HepG2 (cell line): ENCODE measurements around the gene CTSV. TPM values are rescaled to one million over a fixed set of nuclear protein-coding genes. Genes with fewer than 3 reads are reported as not detected.

Experiments
- ARNTL ChIP-seq: sonication (generic); formaldehyde crosslinking; IDR thresholded peaks from 2 replicates; pipeline ENCODE4 v1.4.0; 2020; ENCODE audit warnings: mild to moderate bottlenecking, missing genetic modification reagents
- HDAC2 ChIP-seq: sonication (generic); formaldehyde crosslinking; IDR thresholded peaks from 2 replicates; pipeline ENCODE4 v1.4.0; 2020; ENCODE audit warnings: missing genetic modification reagents
- MTF1 ChIP-seq: sonication (generic); formaldehyde crosslinking; IDR thresholded peaks from 2 replicates; pipeline ENCODE4 v1.5.0; 2020; ENCODE audit warnings: missing genetic modification reagents
- NBN ChIP-seq: fragments of 450-650 bp; conservative IDR thresholded peaks from 2 replicates; pipeline ENCODE4 v1.6.1; 2017
- REXO4 ChIP-seq: sonication (generic); formaldehyde crosslinking; IDR thresholded peaks from 2 replicates; pipeline ENCODE4 v1.8.0; 2022; ENCODE audit warnings: missing genetic modification reagents, mild to moderate bottlenecking, borderline replicate concordance
- SAFB2 ChIP-seq: sonication (generic); formaldehyde crosslinking; IDR thresholded peaks from 2 replicates; pipeline ENCODE4 v1.5.1; 2020; ENCODE audit warnings: missing genetic modification reagents, low read depth, mild to moderate bottlenecking, borderline replicate concordance
- SIN3A ChIP-seq: IDR thresholded peaks from 2 replicates; pipeline ENCODE4 v1.6.1; 2011; ENCODE audit warnings: low read depth, mild to moderate bottlenecking, control low read depth, low read length, borderline replicate concordance
- ZFY ChIP-seq: sonication (generic); formaldehyde crosslinking; IDR thresholded peaks from 2 replicates; pipeline ENCODE4 v1.4.0; 2020; ENCODE audit warnings: missing genetic modification reagents
- ZNF737 ChIP-seq: sonication (generic); formaldehyde crosslinking; IDR thresholded peaks from 2 replicates; pipeline ENCODE4 v1.5.0; 2020; ENCODE audit warnings: missing genetic modification reagents, mild to moderate bottlenecking, borderline replicate concordance
- ZNF782 ChIP-seq: sonication (generic); formaldehyde crosslinking; IDR thresholded peaks from 2 replicates; pipeline ENCODE4 v1.4.0; 2020; ENCODE audit warnings: missing genetic modification reagents, mild to moderate bottlenecking, borderline replicate concordance
- polyA plus RNA-seq, 8 experiments: library from polyadenylated mRNA; depleted of rRNA in 3 of 8; stranded (reverse) in 7 of 8; unstranded in 1 of 8; fragments of >200 nt; fragmentation: Illumina TruSeq in 4 of 8; extraction: Trizol in 4 of 8; gene quantifications; 2 replicates each; pipeline versions ENCODE4 v1.2.1 to v1.2.3, GENCODE V29; 2011 to 2016; ENCODE audit warnings: low read depth in 4 of 8, missing spikeins in 1 of 8, mixed read lengths in 1 of 8; ENCODE audit not compliant: insufficient read depth in 1 of 8
- total RNA-seq, 5 experiments: library from RNA; depleted of rRNA; stranded (reverse); fragments of >200 nt; fragmentation: Illumina TruSeq; extraction: Trizol; gene quantifications; 2 replicates each; pipeline ENCODE4 v1.2.3, GENCODE V29; 2016; ENCODE audit warnings: low read depth in 1 of 5
- TF ChIP-seq, protein P1 (sequence below): IDR thresholded peaks from 2 replicates; pipeline ENCODE4 v1.4.0; 2020; ENCODE audit warnings: mild to moderate bottlenecking, missing genetic modification reagents
- TF ChIP-seq, protein P2 (sequence below): sonication (generic); formaldehyde crosslinking; IDR thresholded peaks from 2 replicates; pipeline ENCODE4 v1.4.0; 2020; ENCODE audit warnings: missing genetic modification reagents, borderline replicate concordance
- TF ChIP-seq, protein P3 (sequence below): IDR thresholded peaks from 2 replicates; pipeline ENCODE4 v1.6.1; 2012; ENCODE audit warnings: inconsistent platforms
- TF ChIP-seq, protein P4 (sequence below): sonication (generic); formaldehyde crosslinking; IDR thresholded peaks from 2 replicates; pipeline ENCODE4 v1.4.0; 2020; ENCODE audit warnings: missing genetic modification reagents
- TF ChIP-seq, protein P5 (sequence below): sonication (generic); formaldehyde crosslinking; IDR thresholded peaks from 2 replicates; pipeline ENCODE4 v1.4.0; 2020; ENCODE audit warnings: missing genetic modification reagents, borderline replicate concordance

Gene CTSV
- total and polyA plus RNA-seq, 2 of the 13 experiments (the other 11 are each of a cell fraction or from before 2014, with no cell fraction given), result 10.6 to 12.6 TPM

DNA sequence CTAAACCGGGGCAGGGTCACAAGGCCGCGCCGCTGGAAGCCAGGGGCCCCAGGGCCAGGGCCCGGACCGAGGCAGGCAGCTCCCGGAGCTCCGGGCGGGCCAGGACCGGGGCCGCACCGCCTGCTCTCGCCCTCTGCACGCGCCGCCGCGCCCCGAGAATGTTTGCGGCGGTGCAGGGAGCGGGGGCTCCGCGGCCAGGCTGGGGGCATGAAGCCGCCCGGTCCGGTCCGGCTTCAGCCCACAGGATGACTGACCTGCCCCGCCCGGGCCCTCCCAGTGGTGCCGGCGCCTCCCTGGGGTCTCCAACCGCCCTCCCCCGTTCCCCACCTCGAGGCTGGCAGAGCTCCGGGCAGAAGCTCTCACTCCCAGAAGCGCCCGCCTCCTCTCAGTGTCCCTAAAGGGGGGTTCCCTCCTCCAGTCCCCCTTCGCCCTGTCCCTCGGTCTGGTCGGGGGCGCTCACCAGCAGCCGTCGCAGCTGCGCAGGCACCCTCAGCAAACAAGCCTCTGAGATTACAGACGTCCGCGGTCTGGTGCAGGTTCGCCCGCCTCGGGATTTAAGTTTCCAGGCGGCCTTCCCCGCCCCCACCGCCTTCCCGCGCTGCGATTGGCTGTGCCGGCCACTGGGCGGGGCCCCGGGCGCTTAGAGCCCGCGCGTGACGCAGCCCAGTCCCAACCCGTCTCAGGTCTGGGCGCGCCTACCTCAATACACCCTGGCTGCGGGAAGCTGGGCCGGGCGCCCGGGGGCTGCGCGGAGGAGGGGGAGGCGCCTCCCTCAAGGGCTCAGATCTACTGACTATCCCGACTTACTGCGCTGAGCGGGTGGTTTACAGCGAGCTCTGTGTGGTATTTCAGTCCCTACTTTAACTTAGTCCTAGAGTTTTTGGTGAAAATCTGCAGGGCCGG, at the start of gene CTSV (continued):
- TF ChIP-seq, protein P1, sequence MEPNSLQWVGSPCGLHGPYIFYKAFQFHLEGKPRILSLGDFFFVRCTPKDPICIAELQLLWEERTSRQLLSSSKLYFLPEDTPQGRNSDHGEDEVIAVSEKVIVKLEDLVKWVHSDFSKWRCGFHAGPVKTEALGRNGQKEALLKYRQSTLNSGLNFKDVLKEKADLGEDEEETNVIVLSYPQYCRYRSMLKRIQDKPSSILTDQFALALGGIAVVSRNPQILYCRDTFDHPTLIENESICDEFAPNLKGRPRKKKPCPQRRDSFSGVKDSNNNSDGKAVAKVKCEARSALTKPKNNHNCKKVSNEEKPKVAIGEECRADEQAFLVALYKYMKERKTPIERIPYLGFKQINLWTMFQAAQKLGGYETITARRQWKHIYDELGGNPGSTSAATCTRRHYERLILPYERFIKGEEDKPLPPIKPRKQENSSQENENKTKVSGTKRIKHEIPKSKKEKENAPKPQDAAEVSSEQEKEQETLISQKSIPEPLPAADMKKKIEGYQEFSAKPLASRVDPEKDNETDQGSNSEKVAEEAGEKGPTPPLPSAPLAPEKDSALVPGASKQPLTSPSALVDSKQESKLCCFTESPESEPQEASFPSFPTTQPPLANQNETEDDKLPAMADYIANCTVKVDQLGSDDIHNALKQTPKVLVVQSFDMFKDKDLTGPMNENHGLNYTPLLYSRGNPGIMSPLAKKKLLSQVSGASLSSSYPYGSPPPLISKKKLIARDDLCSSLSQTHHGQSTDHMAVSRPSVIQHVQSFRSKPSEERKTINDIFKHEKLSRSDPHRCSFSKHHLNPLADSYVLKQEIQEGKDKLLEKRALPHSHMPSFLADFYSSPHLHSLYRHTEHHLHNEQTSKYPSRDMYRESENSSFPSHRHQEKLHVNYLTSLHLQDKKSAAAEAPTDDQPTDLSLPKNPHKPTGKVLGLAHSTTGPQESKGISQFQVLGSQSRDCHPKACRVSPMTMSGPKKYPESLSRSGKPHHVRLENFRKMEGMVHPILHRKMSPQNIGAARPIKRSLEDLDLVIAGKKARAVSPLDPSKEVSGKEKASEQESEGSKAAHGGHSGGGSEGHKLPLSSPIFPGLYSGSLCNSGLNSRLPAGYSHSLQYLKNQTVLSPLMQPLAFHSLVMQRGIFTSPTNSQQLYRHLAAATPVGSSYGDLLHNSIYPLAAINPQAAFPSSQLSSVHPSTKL (CRISPR knock-in tag), result peak; percentile 4; the same call in 1 of the 2 replicates
- TF ChIP-seq SAFB2 (CRISPR knock-in tag) (peak; percentile 34; the same call in 1 of the 2 replicates), SIN3A (peak; percentile 70; the same call in 1 of the 2 replicates), ARNTL (no peak; the same call in 1 of the 2 replicates), ZNF782 (CRISPR knock-in tag) (0 out of 2 replicates have a peak, but pooled peaks have one; percentile 39), REXO4 (CRISPR knock-in tag) (no peak), MTF1 (CRISPR knock-in tag) (no peak), NBN (no peak), HDAC2 (CRISPR knock-in tag) (no peak), ZNF737 (CRISPR knock-in tag) (no peak), ZFY (CRISPR knock-in tag) (peak; percentile 68)
- TF ChIP-seq, protein P2, sequence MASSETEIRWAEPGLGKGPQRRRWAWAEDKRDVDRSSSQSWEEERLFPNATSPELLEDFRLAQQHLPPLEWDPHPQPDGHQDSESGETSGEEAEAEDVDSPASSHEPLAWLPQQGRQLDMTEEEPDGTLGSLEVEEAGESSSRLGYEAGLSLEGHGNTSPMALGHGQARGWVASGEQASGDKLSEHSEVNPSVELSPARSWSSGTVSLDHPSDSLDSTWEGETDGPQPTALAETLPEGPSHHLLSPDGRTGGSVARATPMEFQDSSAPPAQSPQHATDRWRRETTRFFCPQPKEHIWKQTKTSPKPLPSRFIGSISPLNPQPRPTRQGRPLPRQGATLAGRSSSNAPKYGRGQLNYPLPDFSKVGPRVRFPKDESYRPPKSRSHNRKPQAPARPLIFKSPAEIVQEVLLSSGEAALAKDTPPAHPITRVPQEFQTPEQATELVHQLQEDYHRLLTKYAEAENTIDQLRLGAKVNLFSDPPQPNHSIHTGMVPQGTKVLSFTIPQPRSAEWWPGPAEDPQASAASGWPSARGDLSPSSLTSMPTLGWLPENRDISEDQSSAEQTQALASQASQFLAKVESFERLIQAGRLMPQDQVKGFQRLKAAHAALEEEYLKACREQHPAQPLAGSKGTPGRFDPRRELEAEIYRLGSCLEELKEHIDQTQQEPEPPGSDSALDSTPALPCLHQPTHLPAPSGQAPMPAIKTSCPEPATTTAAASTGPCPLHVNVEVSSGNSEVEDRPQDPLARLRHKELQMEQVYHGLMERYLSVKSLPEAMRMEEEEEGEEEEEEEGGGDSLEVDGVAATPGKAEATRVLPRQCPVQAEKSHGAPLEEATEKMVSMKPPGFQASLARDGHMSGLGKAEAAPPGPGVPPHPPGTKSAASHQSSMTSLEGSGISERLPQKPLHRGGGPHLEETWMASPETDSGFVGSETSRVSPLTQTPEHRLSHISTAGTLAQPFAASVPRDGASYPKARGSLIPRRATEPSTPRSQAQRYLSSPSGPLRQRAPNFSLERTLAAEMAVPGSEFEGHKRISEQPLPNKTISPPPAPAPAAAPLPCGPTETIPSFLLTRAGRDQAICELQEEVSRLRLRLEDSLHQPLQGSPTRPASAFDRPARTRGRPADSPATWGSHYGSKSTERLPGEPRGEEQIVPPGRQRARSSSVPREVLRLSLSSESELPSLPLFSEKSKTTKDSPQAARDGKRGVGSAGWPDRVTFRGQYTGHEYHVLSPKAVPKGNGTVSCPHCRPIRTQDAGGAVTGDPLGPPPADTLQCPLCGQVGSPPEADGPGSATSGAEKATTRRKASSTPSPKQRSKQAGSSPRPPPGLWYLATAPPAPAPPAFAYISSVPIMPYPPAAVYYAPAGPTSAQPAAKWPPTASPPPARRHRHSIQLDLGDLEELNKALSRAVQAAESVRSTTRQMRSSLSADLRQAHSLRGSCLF (CRISPR knock-in tag), result no peak
- TF ChIP-seq, protein P3, sequence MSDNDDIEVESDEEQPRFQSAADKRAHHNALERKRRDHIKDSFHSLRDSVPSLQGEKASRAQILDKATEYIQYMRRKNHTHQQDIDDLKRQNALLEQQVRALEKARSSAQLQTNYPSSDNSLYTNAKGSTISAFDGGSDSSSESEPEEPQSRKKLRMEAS, result peak; percentile 50
- TF ChIP-seq, protein P4, sequence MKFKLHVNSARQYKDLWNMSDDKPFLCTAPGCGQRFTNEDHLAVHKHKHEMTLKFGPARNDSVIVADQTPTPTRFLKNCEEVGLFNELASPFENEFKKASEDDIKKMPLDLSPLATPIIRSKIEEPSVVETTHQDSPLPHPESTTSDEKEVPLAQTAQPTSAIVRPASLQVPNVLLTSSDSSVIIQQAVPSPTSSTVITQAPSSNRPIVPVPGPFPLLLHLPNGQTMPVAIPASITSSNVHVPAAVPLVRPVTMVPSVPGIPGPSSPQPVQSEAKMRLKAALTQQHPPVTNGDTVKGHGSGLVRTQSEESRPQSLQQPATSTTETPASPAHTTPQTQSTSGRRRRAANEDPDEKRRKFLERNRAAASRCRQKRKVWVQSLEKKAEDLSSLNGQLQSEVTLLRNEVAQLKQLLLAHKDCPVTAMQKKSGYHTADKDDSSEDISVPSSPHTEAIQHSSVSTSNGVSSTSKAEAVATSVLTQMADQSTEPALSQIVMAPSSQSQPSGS (CRISPR knock-in tag), result no peak
- TF ChIP-seq, protein P5, sequence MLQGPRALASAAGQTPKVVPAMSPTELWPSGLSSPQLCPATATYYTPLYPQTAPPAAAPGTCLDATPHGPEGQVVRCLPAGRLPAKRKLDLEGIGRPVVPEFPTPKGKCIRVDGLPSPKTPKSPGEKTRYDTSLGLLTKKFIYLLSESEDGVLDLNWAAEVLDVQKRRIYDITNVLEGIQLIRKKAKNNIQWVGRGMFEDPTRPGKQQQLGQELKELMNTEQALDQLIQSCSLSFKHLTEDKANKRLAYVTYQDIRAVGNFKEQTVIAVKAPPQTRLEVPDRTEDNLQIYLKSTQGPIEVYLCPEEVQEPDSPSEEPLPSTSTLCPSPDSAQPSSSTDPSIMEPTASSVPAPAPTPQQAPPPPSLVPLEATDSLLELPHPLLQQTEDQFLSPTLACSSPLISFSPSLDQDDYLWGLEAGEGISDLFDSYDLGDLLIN (CRISPR knock-in tag), result no peak
